HepG2 (cell line): Measurements from ENCODE around the gene FPGS. TPM values are rescaled to one million over a fixed set of nuclear protein-coding genes. Genes with fewer than 3 reads are reported as not detected.
A peak's percentile ranks its signal among the peaks of the same experiment; 100 is the strongest.

Experiments
- FOXA1 ChIP-seq, 2 experiments: fragments of 450-650 bp in 1 of 2; sonication (generic) in 1 of 2; formaldehyde crosslinking in 1 of 2; IDR thresholded peaks; 2 replicates each; pipeline versions ENCODE4 v1.4.0 to v1.6.1; 2016 to 2020; ENCODE audit warnings: missing genetic modification reagents in 1 of 2
- PLSCR1 ChIP-seq: sonication (generic); formaldehyde crosslinking; IDR thresholded peaks from 2 replicates; pipeline ENCODE4 v1.5.0; 2020; ENCODE audit warnings: missing genetic modification reagents, mild to moderate bottlenecking, borderline replicate concordance
- POGZ ChIP-seq: sonication (generic); formaldehyde crosslinking; IDR thresholded peaks from 2 replicates; pipeline ENCODE4 v1.4.0; 2020; ENCODE audit warnings: mild to moderate bottlenecking, missing genetic modification reagents
- REST ChIP-seq, 2 experiments: IDR thresholded peaks; 2 replicates each; pipeline ENCODE4 v1.6.1; 2011 to 2012; ENCODE audit warnings: low read length in 2 of 2, borderline replicate concordance in 1 of 2, low read depth in 1 of 2, mild to moderate bottlenecking in 1 of 2, moderate library complexity in 1 of 2
- ZBTB38 ChIP-seq: sonication (generic); formaldehyde crosslinking; IDR thresholded peaks from 2 replicates; pipeline ENCODE4 v1.5.1; 2020; ENCODE audit warnings: mild to moderate bottlenecking, missing genetic modification reagents
- ZNF446 ChIP-seq: sonication (generic); formaldehyde crosslinking; IDR thresholded peaks from 2 replicates; pipeline ENCODE4 v1.5.0; 2020; ENCODE audit warnings: mild to moderate bottlenecking, missing genetic modification reagents
- polyA plus RNA-seq, 8 experiments: library from polyadenylated mRNA; depleted of rRNA in 3 of 8; stranded (reverse) in 7 of 8; unstranded in 1 of 8; fragments of >200 nt; fragmentation: Illumina TruSeq in 4 of 8; extraction: Trizol in 4 of 8; gene quantifications; 2 replicates each; pipeline versions ENCODE4 v1.2.1 to v1.2.3, GENCODE V29; 2011 to 2016; ENCODE audit warnings: low read depth in 4 of 8, missing spikeins in 1 of 8, mixed read lengths in 1 of 8; ENCODE audit not compliant: insufficient read depth in 1 of 8
- total RNA-seq, 5 experiments: library from RNA; depleted of rRNA; stranded (reverse); fragments of >200 nt; fragmentation: Illumina TruSeq; extraction: Trizol; gene quantifications; 2 replicates each; pipeline ENCODE4 v1.2.3, GENCODE V29; 2016; ENCODE audit warnings: low read depth in 1 of 5
- TF ChIP-seq, protein P1 (sequence below): sonication (generic); formaldehyde crosslinking; IDR thresholded peaks from 2 replicates; pipeline ENCODE4 v1.8.1; 2023; ENCODE audit warnings: mild to moderate bottlenecking, missing genetic modification reagents
- TF ChIP-seq, protein P2 (sequence below): IDR thresholded peaks from 2 replicates; pipeline ENCODE4 v1.6.1; 2012; ENCODE audit warnings: low read depth, low read length, improper control_type of control experiment
- TF ChIP-seq, protein P3 (sequence below): sonication (generic); formaldehyde crosslinking; IDR thresholded peaks from one replicate; pipeline ENCODE4 v1.5.1; 2020; ENCODE audit warnings: mild to moderate bottlenecking, missing genetic modification reagents; ENCODE audit errors: not compliant biosample characterization

The FPGS gene
- total and polyA plus RNA-seq, 2 of the 13 experiments (the other 11 are each of a cell fraction or from before 2014, with no cell fraction given): 35.6 to 36.8 TPM

GRCh38 chr9:127785023-127785932, 17.4 kb upstream of the FPGS start (continued):
- TF ChIP-seq, protein P1, sequence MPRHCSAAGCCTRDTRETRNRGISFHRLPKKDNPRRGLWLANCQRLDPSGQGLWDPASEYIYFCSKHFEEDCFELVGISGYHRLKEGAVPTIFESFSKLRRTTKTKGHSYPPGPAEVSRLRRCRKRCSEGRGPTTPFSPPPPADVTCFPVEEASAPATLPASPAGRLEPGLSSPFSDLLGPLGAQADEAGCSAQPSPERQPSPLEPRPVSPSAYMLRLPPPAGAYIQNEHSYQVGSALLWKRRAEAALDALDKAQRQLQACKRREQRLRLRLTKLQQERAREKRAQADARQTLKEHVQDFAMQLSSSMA: no peak
- TF ChIP-seq ZBTB38 (no peak), FOXA1 (IDR thresholded peaks at IDR 0.05) (no peak), FOXA1 (CRISPR knock-in tag; IDR thresholded peaks at IDR 0.05) (peak; percentile 44), PLSCR1 (CRISPR knock-in tag) (no peak), POGZ (no peak), ZNF446 (CRISPR knock-in tag) (no peak), REST (IDR thresholded peaks at IDR 0.05; ENCODE audit: borderline replicate concordance in 1 of 2, low read depth in 1 of 2, low read length in 2 of 2) (no peak)
- TF ChIP-seq, protein P2, sequence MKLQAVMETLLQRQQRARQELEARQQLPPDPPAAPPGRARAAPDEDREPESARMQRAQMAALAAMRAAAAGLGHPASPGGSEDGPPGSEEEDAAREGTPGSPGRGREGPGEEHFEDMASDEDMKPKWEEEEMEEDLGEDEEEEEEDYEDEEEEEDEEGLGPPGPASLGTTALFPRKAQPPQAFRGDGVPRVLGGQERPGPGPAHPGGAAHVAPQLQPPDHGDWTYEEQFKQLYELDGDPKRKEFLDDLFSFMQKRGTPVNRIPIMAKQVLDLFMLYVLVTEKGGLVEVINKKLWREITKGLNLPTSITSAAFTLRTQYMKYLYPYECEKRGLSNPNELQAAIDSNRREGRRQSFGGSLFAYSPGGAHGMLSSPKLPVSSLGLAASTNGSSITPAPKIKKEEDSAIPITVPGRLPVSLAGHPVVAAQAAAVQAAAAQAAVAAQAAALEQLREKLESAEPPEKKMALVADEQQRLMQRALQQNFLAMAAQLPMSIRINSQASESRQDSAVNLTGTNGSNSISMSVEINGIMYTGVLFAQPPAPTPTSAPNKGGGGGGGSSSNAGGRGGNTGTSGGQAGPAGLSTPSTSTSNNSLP: no peak
- TF ChIP-seq, protein P3, sequence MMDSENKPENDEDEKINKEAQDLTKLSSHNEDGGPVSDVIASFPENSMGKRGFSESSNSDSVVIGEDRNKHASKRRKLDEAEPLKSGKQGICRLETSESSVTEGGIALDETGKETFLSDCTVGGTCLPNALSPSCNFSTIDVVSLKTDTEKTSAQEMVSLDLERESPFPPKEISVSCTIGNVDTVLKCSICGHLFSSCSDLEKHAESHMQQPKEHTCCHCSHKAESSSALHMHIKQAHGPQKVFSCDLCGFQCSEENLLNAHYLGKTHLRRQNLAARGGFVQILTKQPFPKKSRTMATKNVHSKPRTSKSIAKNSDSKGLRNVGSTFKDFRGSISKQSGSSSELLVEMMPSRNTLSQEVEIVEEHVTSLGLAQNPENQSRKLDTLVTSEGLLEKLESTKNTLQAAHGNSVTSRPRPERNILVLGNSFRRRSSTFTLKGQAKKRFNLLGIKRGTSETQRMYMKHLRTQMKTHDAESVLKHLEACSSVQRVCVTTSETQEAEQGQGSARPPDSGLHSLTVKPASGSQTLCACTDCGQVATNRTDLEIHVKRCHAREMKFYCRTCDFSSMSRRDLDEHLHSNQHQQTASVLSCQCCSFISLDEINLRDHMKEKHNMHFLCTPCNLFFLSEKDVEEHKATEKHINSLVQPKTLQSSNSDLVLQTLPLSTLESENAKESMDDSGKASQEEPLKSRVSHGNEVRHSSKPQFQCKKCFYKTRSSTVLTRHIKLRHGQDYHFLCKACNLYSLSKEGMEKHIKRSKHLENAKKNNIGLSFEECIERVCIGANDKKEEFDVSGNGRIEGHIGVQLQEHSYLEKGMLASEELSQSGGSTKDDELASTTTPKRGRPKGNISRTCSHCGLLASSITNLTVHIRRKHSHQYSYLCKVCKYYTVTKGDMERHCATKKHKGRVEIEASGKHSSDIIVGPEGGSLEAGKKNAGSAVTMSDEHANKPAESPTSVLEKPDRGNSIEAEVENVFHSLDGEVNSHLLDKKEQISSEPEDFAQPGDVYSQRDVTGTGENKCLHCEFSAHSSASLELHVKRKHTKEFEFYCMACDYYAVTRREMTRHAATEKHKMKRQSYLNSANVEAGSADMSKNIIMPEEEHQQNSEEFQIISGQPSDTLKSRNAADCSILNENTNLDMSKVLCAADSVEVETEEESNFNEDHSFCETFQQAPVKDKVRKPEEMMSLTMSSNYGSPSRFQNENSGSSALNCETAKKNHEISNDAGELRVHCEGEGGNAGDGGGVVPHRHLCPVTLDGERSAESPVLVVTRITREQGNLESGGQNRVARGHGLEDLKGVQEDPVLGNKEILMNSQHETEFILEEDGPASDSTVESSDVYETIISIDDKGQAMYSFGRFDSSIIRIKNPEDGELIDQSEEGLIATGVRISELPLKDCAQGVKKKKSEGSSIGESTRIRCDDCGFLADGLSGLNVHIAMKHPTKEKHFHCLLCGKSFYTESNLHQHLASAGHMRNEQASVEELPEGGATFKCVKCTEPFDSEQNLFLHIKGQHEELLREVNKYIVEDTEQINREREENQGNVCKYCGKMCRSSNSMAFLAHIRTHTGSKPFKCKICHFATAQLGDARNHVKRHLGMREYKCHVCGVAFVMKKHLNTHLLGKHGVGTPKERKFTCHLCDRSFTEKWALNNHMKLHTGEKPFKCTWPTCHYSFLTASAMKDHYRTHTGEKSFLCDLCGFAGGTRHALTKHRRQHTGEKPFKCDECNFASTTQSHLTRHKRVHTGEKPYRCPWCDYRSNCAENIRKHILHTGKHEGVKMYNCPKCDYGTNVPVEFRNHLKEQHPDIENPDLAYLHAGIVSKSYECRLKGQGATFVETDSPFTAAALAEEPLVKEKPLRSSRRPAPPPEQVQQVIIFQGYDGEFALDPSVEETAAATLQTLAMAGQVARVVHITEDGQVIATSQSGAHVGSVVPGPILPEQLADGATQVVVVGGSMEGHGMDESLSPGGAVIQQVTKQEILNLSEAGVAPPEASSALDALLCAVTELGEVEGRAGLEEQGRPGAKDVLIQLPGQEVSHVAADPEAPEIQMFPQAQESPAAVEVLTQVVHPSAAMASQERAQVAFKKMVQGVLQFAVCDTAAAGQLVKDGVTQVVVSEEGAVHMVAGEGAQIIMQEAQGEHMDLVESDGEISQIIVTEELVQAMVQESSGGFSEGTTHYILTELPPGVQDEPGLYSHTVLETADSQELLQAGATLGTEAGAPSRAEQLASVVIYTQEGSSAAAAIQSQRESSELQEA: no peak
